B cell (primary cell): ENCODE measurements around the gene VWA3B.

Source experiments
- CTCF ChIP-seq: fragments of 200-600 bp; IDR thresholded peaks from one replicate; pipeline ENCODE4 v1.8.0; 2022; ENCODE audit warnings: antibody characterized with exemption, mild to moderate bottlenecking
- EZH2 ChIP-seq: IDR thresholded peaks from 2 replicates; pipeline ENCODE4 v1.6.1; 2012; ENCODE audit warnings: borderline replicate concordance, low read depth, mild to moderate bottlenecking, moderate library complexity, low read length; ENCODE audit not compliant: insufficient read depth, poor library complexity, severe bottlenecking

- no peak for TF ChIP-seq CTCF
- TF ChIP-seq EZH2, result no peak
Measured at GRCh38 chr2:98346311-98347236, 259.6 kb downstream of the VWA3B start, which contains the start of gene CNGA3.
